K562 (cell line): ENCODE measurements around the gene ZSWIM7. TPM values are rescaled to one million over a fixed set of nuclear protein-coding genes. Genes with fewer than 3 reads are reported as not detected.
"Not testable (repeated sequence)": the region's sequence is repeated elsewhere in the genome, so short reads cannot be mapped to it uniquely, and the experiment has no call there.

Experiments used
- ATAC-seq: fragments of 200-7000 bp; cut with Tn5 transposase; 3 replicates; pipeline ENCODE4 v1.9.1; 2020; ENCODE audit warnings: moderate library complexity
- BruUV-seq: library from RNA; stranded (reverse); fragments of 400-500 nt; replicated peaks from 2 replicates; lab custom pipeline; 2021; lab: Mats Ljungman, UMichigan
- CTCF ChIA-PET: fragments of 300-600 bp; formaldehyde crosslinking; extraction: SDS; loops from one replicate; lab custom pipeline; 2021; ENCODE audit warnings: low intra/inter-chr PET ratio; lab: Yijun Ruan, JAX
- POLR2A ChIA-PET: fragments of 300-600, 350-650 bp; sonication (Branson Sonifier 250); formaldehyde crosslinking; extraction: SDS; loops from one replicate; lab custom pipeline; 2021; ENCODE audit warnings: antibody characterized with exemption, inconsistent platforms; lab: Yijun Ruan, JAX
- DNase-seq, 4 experiments: peaks; one replicate each; pipeline versions ENCODE4 v3.0.0 to v3.0.0-alpha.2; 2011 to 2018; ENCODE audit warnings: low spot score in 3 of 4, mixed read lengths in 3 of 4; ENCODE audit errors: extremely low read depth in 1 of 4
- FAIRE-seq: peaks from 2 replicates; lab custom pipeline; 2011; peaks lifted over from hg19 to GRCh38; lab: Jason Lieb, UNC
- H2AFZ ChIP-seq: 2 replicates; pipeline ENCODE4 v1.6.0; 2011; ENCODE audit warnings: low read depth, low read length, control low read depth, inconsistent platforms
- H3K27ac ChIP-seq: fragments of 200-600 bp; 3 replicates; pipeline ENCODE4 v1.8.0; 2011; ENCODE audit warnings: low read depth, mild to moderate bottlenecking, control low read depth, inconsistent platforms, low read length, moderate library complexity, mixed read lengths; ENCODE audit errors: extremely low read depth
- H3K27me3 ChIP-seq, 2 experiments: fragments of 300-600 bp in 1 of 2; 2 replicates in 1 of 2; 3 replicates in 1 of 2; pipeline versions ENCODE4 v1.6.0 to v1.8.0; 2011; ENCODE audit warnings: inconsistent platforms in 2 of 2, low read length in 2 of 2, mild to moderate bottlenecking in 1 of 2, mixed read lengths in 1 of 2, moderate library complexity in 1 of 2; ENCODE audit not compliant: control insufficient read depth in 2 of 2, insufficient read depth in 2 of 2
- H3K36me3 ChIP-seq: fragments of 300-600 bp; 3 replicates; pipeline ENCODE4 v1.8.0; 2011; ENCODE audit warnings: mild to moderate bottlenecking, low read length, inconsistent platforms; ENCODE audit not compliant: control insufficient read depth, insufficient read depth
- H3K4me1 ChIP-seq, 2 experiments: fragments of 200-600 bp in 1 of 2; replicated peaks in 1 of 2; 2 replicates in 1 of 2; 3 replicates in 1 of 2; pipeline versions ENCODE4 v1.5.1 to v1.8.0; 2011; ENCODE audit warnings: inconsistent platforms in 2 of 2, low read length in 2 of 2, mild to moderate bottlenecking in 1 of 2, mixed read lengths in 1 of 2, moderate library complexity in 1 of 2; ENCODE audit not compliant: control insufficient read depth in 2 of 2, insufficient read depth in 2 of 2
- H3K4me2 ChIP-seq: 2 replicates; pipeline ENCODE4 v1.6.1; 2011; ENCODE audit warnings: low read length, control low read depth, inconsistent platforms, mixed read lengths; ENCODE audit not compliant: insufficient read depth
- H3K4me3 ChIP-seq: fragments of 200-600 bp; sonication (generic), shearing (Covaris generic); 2 replicates; pipeline ENCODE4 v1.5.1; 2016; ENCODE audit warnings: control low read depth, inconsistent platforms
- H3K79me2 ChIP-seq: fragments of 200-600 bp; 3 replicates; pipeline ENCODE4 v1.8.0; 2011; ENCODE audit warnings: low read length, inconsistent platforms; ENCODE audit not compliant: control insufficient read depth, insufficient read depth
- H3K9ac ChIP-seq, 2 experiments: 2 replicates each; pipeline versions ENCODE4 v1.6.0 to v1.6.1; 2011; ENCODE audit warnings: low read depth in 2 of 2, low read length in 2 of 2, control low read depth in 1 of 2, inconsistent platforms in 1 of 2, mild to moderate bottlenecking in 1 of 2, mixed read lengths in 1 of 2; ENCODE audit not compliant: insufficient read depth in 1 of 2
- H3K9me1 ChIP-seq: one replicate; pipeline ENCODE4 v1.6.0; 2011; ENCODE audit warnings: inconsistent platforms, mild to moderate bottlenecking, low read length, moderate library complexity; ENCODE audit not compliant: control insufficient read depth, insufficient read depth
- H3K9me3 ChIP-seq: replicated peaks from 2 replicates; pipeline ENCODE4 v1.5.1; 2011; ENCODE audit warnings: low read depth, low read length, inconsistent platforms; ENCODE audit not compliant: control insufficient read depth, insufficient read depth
- H4K20me1 ChIP-seq: replicated peaks from 2 replicates; pipeline ENCODE4 v1.6.1; 2011; ENCODE audit warnings: low read length, inconsistent platforms, mixed read lengths; ENCODE audit not compliant: control insufficient read depth, insufficient read depth
- CBX1 ChIP-seq: sonication (generic); IDR thresholded peaks from 2 replicates; pipeline ENCODE4 v1.6.1; 2016; ENCODE audit warnings: antibody characterized with exemption, low read depth, mild to moderate bottlenecking
- DDX20 ChIP-seq: fragments of 450-650 bp; IDR thresholded peaks from 2 replicates; pipeline ENCODE4 v1.6.1; 2016; ENCODE audit warnings: missing genetic modification characterization, low read depth, mild to moderate bottlenecking, missing compliant biosample characterization, moderate library complexity
- NCOR1 ChIP-seq: fragments of 450-650 bp; IDR thresholded peaks from 2 replicates; pipeline ENCODE4 v1.6.1; 2016; ENCODE audit warnings: mild to moderate bottlenecking, moderate library complexity
- SMAD4 ChIP-seq: fragments of 250-450 bp; sonication (Bioruptor Pico); conservative IDR thresholded peaks from 2 replicates; pipeline ENCODE4 v1.8.0; 2021; ENCODE audit warnings: inconsistent platforms, mild to moderate bottlenecking, moderate library complexity
- SMARCC2 ChIP-seq: fragments of 450-650 bp; IDR thresholded peaks from 2 replicates; pipeline ENCODE4 v1.6.1; 2017; ENCODE audit warnings: antibody characterized with exemption, moderate library complexity, mild to moderate bottlenecking, low read depth
- ZC3H11A ChIP-seq: IDR thresholded peaks from 2 replicates; pipeline ENCODE4 v1.6.1; 2012; ENCODE audit warnings: low read depth, low read length, improper control_type of control experiment
- ZKSCAN3 ChIP-seq: fragments of 250-450 bp; sonication (Bioruptor Pico); IDR thresholded peaks from 2 replicates; pipeline ENCODE4 v1.4.0; 2020
- ZNF143 ChIP-seq: sonication (generic); formaldehyde crosslinking; IDR thresholded peaks from 2 replicates; pipeline ENCODE4 v1.9.0; 2022; ENCODE audit warnings: mild to moderate bottlenecking, missing genetic modification reagents
- ZNF311 ChIP-seq: fragments of 250-450 bp; sonication (Bioruptor Pico); IDR thresholded peaks from 2 replicates; pipeline ENCODE4 v1.4.0; 2020; ENCODE audit warnings: mild to moderate bottlenecking, moderate library complexity
- WGBS: fragments of 100-300 bp; shearing (Covaris generic); methylation state at CpG from one replicate; pipeline ENCODE4 v1.1.6; 2016; ENCODE audit warnings: low coverage, mixed read lengths; ENCODE audit not compliant: insufficient coverage; ENCODE audit errors: missing lambda C conversion rate; 5-methylcytosine and 5-hydroxymethylcytosine counted together
- in situ Hi-C: fragments of 300-500 bp; cut with MboI; formaldehyde crosslinking; loops from 4 replicates; pipeline ENCODE4 v1.15.0; 2018; ENCODE audit warnings: inconsistent platforms, mixed read lengths
- intact Hi-C: fragments of 100-400 bp; cut with micrococcal nuclease; formaldehyde crosslinking; loops from 2 replicates; pipeline ENCODE4 v1.14.2; 2022
- polyA plus RNA-seq, 8 experiments: library from polyadenylated mRNA; depleted of rRNA in 4 of 8; stranded (reverse) in 5 of 8; unstranded in 3 of 8; fragments of >200 nt; fragmentation: Nextera tagmentation in 2 of 8; fragmentation: Illumina TruSeq in 1 of 8; extraction: Ambion mirVana in 2 of 8; extraction: Trizol in 1 of 8; gene quantifications; 2 replicates each; pipeline versions ENCODE4 v1.2.1 to v1.2.3, GENCODE V29; 2011 to 2014; ENCODE audit warnings: inconsistent platforms in 1 of 8, missing spikeins in 1 of 8
- total RNA-seq, 7 experiments: library from RNA; depleted of rRNA in 6 of 7; stranded (reverse); fragments of >200 nt in 6 of 7; fragmentation: Illumina TruSeq in 2 of 7; extraction: Trizol in 2 of 7; gene quantifications; 2 replicates each; pipeline versions ENCODE4 v1.2.1 to v1.2.3, GENCODE V29; 2011 to 2021; ENCODE audit warnings: low replicate concordance in 1 of 7

Gene ZSWIM7
- total and polyA plus RNA-seq, 9 of the 15 experiments (the other 6 are each of a cell fraction or from before 2014, with no cell fraction given), result 5.9 to 18.7 (median 9.5) TPM

- H3K4me3 ChIP-seq, BruUV-seq, H3K27ac ChIP-seq, CTCF ChIA-PET, H3K9me1 ChIP-seq, H2AFZ ChIP-seq, H3K9me3 ChIP-seq, ATAC-seq, H3K4me1 ChIP-seq, H3K27me3 ChIP-seq, H4K20me1 ChIP-seq, in situ Hi-C loops, intact Hi-C loops, H3K36me3 ChIP-seq, FAIRE-seq, H3K4me2 ChIP-seq, DNase-seq, H3K79me2 ChIP-seq, H3K9ac ChIP-seq: not testable (repeated sequence)
- POLR2A ChIA-PET, result interaction anchor here (1.8 kb wide), 1 partner anchor 9 kb away, joined by 10 read pairs; the partner anchor contains the start of gene ADORA2B
- WGBS, result 97% methylated on average over 4 of the region's 4 CpGs
These were observed 63.0 kb downstream of the ZSWIM7 start for GRCh38 chr17:15936481-15936880.

- FAIRE-seq, result no peak
These were observed 63.6 kb downstream of the ZSWIM7 start for GRCh38 chr17:15935891-15936290.

More at GRCh38 chr17:15935891-15936290, 63.6 kb downstream of the ZSWIM7 start:
- no peaks in the 10 kb centered on the region for H3K79me2 ChIP-seq
- WGBS, result no CpG with 5 or more reads among the region's 7 CpGs
- H3K4me2 ChIP-seq, result no peak overlapping the region
- TF ChIP-seq CBX1 (no peak), ZC3H11A (no peak), SMARCC2 (no peak), NCOR1 (no peak), DDX20 (no peak), SMAD4 (CRISPR knock-in tag) (no peak), ZKSCAN3 (CRISPR knock-in tag) (no peak), ZNF311 (no peak), ZNF143 (CRISPR knock-in tag) (no peak)
- ATAC-seq (no peak), DNase-seq (no peak)
- H2AFZ ChIP-seq, result no peak overlapping the region
- ChIA-PET POLR2A (interaction anchor here (1.8 kb wide), 1 partner anchor 9 kb away, joined by 10 read pairs; the partner anchor contains the start of gene ADORA2B), CTCF (no interaction called here)
- H3K36me3 ChIP-seq, result no peaks in the 10 kb centered on the region
- H3K4me1 ChIP-seq, result peaks cover 0 to 5% of the 10 kb centered on the region in 2 experiments; a peak in 1 of 5 replicates
- H3K27ac ChIP-seq, result no peak overlapping the region
- no peak overlapping the region for H3K9ac ChIP-seq
- H3K4me3 ChIP-seq, result no peak overlapping the region
- no peaks in the 10 kb centered on the region for H4K20me1 ChIP-seq
- H3K9me3 ChIP-seq, result no peaks in the 10 kb centered on the region
- in situ Hi-C loops (no loop called here), intact Hi-C loops (no loop called here)
- no TSS peak for BruUV-seq
- H3K27me3 ChIP-seq, result no peaks in the 10 kb centered on the region
- H3K9me1 ChIP-seq, result no peaks in the 10 kb centered on the region
